HG03196 (cell line): ENCODE results near the gene MICAL2.
A peak's percentile ranks its signal among the peaks of the same experiment; 100 is the strongest.

ENCODE experiments used
- ATAC-seq: cut with Tn5 transposase; IDR thresholded peaks from one replicate; pipeline ENCODE4 v1.9.1; 2021; ENCODE audit not compliant: unreplicated experiment

Gene MICAL2

DNA sequence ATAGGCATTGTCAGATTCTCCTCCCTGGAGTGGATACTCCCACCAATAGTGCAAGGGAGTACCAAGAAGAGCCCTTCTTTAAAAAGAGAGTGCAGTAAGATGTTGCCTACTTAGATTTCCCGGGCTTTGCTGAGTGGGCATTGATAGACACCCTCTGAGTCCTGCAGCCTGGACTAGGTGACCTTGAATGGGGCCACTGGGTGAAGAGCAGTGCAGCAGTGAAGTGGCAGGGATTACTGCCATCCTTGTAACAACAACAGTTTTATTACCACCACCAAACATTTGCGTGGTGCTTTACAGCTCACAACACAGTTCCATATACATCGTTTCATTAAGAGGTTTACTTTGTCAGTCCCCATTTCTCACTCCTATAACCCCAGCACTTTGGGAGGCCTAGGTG is 59.4 kb downstream of the MICAL2 start:
- no peak for ATAC-seq

DNA sequence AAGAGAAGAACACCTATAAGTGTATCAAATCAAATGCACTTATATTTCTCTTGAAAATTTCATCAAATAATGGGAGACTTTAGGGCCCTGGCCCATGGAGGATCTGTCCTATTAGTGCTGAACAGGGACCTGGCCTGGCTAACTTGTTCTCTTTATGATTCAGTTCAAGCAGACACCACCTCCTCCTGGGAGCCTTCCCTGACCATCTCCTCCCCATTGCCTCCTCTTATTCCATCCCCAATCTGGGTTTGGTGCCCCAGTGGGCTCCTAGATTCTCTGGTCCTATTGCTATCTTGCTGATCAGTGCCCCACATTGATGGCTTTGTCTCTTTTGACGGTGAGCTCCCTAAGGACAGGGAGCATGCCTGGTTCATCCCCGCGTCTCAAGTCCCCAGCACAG is 60.1 kb downstream of the MICAL2 start:
- ATAC-seq = no peak

DNA sequence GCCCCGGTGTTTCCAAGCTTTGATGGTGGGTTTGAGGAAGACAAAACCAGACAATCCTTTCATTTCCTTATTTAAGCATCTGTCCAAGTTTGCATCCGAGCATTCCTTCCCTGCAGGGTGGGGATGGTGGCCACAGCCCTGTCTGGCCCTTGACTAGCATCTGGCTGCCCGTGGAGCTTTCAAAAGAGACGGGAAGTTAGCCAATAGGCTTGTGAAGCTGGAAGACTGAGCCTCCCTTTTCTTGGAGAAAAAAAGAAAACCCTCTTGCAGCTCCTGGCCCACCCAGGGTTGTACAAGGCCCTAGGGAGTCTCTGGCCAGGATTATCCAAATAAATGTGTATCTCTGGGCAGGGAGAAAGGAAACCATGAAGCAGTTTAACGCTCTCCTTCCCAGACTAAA is 60.6 kb downstream of the MICAL2 start:
- ATAC-seq = no peak

DNA sequence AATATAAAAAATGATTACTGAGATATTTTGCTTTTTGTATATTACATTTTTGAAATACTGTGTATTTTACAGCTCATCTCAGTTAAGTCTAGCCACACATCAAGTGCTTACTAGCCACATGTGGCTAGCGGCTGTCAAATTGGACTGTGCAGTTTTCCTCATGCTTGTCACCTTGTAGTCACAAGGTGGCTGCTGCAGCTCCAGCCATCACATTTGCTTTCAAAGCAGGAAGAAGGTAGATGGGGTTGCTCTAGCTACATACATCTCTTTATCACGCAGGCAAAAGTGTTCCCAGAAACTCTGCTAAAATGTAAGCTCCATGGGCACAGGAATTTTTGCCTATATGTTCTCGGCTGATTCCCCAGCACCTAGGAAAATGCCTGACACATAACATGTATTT is 61.5 kb downstream of the MICAL2 start:
- no peak for ATAC-seq

DNA sequence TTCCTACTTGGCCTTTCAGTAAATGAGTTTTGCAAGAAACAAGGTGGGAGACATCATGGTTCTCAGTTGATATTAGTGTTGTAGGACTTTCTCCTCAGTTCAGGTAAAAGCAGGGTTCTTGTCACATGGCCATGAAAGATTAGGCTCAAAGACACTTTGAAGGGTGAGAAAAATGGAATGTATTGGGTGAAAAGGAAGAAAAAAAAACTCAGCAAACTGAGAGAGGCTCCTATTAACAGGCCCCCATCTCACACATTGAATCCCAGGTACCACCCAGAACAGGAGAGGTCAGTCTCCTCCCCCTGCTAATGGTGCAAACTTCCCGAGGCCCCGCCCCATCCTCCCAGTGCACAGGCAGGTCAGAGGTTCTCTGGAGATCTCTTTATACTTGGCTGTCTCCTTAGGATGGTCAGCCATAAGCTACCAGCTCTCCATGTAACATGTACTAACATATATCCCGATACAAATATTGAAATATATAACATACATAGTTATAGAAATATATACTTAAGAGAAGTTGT is 62.2 kb downstream of the MICAL2 start:
- ATAC-seq = no peak

DNA sequence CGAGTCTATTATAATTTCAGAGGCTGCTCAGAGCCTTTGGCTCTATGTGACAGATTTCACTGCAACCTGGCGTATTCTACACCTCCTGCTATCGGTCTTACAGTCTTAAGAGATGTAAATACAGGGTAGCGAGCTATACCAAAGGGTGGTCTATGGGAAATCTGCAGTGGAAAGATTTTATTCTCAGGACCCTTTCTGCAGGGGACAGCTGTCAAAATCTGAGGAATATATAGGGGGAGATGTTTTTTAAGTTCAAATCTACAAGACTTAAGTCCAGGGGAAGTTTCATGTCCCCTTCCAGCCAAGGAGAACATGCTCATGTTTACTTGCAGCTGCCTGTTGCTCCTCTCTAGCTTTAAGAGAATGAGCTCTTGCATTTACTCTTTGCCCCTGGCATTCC is 62.7 kb downstream of the MICAL2 start:
- ATAC-seq = no peak

DNA sequence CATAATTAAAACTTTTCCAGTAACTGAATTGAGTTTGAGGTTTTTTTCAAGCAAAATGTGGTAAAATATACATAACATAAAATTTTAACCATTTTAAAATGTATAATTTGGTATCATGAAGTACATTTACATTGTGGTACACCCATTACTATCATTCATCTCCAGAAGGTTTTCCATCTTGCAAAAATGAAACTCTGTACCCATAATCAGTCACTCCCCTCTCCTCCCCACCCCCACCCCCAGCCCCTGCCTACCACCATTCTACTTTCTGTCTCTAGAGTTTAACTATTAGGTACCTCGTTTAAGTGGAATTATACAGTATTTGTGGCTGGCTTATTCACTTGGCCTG is 63.7 kb downstream of the MICAL2 start:
- ATAC-seq = peak; percentile 37

DNA sequence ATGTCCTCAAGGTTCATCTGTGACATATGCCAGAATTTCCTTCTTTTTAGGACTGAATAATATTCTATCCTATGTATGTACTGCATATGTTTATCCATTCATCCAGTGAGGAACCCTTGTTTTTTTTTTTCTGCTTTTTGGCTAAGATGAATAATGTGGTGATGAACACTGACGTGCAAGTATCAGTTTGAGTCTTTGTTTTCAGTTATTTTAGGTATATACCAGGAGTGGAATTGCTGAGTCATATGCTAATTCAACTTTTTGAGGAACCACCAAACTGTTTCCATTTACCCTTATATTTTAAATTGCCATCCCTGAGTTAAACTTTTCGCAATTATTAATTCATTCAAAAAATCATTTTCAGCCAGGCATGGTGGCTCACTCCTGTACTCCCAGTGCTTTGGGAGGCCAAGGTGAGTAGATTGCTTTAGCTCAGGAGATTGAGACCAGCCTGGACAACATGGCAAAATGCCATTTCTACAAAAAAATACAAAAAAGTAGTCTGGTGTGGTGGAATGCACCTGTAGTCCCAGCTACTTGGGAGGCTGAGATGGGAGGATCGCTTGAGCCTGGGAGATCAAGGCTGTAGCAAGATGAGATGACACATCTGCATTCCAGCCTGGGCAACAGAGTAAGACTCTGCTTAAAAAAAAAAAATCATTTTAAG is 64.2 kb downstream of the MICAL2 start:
- peak; percentile 79 for ATAC-seq

DNA sequence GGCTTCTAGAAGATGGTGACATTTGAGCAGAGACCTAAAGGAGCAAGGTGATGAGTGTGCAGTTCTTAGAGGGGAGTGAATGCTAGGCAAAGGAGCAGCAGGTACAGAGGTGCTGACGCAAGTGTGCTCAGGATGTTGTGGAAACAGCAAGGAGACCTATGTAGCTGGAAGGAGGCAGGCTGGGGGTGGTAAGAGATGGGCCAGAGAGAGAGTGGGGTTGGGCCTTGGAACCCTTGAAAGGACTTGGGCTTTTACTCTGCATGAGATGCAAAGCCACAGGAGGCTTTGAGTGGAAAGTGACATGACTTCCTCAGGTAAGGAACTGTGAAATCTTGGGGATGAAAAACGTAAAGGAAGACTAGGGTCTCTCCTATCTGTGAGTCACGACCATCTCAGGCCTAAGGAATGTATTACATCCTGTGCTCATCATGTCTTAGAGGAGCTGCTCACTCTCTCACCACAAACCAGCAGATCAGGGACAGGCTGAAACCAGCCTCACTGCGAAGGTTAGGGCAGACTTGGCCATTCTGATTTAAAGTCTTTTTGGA is 65.4 kb downstream of the MICAL2 start:
- ATAC-seq = no peak

DNA sequence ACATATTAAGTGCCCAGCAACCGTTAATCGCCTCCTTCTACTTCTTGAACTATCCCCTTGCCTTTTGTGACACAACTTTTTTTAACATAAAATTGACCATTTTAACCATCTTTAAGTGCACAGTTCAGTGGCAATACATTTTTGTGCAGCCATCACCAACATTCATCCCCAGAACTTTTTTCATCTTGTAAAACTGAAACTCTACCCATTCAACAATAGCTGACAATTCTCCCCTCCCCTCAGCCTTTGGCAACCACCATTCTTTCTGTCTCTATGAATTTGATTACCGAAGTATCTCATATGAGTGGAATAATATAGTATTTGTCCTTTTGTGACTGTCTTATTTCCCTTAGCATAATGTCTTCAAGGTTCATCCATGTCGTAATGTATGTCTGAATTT is 66.0 kb downstream of the MICAL2 start:
- no peak for ATAC-seq

DNA sequence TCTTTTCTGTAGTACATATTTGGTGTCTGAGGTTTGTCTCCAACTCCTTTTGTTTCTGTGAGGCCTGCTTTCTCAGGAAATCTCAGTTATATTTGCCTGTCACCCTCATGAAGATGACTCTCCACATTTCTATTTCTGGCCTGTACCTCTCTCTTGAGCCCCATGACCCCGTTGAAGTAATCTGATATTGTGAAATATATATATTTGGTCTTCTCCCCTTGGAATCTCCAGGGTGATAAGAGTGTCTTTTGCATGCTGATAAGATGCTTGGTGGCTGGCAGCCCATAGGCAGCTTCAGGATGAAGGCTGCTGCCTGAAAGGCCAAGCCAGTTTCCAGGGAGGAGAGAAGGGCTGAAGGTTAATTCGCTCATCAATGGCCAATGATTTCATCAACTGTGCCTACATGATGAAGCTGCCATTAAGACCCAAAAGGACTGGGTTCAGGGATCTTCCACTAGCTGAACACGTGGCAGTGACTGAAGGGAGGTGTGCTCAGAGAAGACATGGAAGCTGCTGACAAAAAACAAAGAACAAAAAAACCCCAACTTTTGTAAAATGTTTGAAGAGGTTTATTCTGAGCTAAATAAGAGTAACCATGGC is 67.4 kb downstream of the MICAL2 start:
- no peak for ATAC-seq

DNA sequence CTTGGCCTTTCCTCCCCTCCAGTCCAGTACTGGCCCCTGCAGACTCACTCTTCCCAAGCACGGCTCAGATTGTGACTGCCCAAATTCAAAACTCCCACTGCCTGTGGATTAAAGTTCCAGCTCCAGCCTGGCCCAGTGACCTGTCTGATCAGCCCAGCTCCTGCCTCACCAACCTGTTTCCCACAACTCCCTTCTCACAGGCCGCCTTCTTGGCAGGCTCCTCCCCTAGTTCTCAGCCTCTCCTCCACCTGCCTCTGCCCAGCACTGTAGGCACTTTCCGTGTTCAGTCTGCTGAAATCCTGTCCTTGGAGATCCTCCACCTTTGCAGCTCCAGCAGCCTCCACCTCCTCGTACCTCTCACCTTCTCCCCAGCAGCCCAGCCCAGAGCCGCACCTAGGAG is 68.6 kb downstream of the MICAL2 start:
- ATAC-seq = no peak

DNA sequence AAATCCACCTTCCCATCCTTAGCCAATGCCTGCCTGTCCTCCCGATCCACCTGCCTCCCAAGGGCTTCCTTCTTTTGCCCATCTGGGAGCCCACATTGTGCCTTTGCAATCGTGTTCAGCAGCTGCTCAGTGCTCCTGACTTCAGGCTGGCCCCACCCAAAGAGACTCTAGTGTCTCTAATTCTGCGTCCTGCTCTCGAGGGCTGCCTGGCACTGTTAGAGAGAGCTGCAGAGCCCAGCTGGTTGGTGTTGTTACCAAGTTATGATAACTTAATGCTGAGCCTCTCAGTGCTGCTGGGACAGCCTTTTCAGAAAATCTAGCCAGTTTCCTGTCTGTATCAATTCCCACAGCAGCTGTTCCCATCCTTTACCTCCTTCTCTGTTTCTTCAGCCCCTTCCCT is 69.1 kb downstream of the MICAL2 start:
- ATAC-seq = no peak

DNA sequence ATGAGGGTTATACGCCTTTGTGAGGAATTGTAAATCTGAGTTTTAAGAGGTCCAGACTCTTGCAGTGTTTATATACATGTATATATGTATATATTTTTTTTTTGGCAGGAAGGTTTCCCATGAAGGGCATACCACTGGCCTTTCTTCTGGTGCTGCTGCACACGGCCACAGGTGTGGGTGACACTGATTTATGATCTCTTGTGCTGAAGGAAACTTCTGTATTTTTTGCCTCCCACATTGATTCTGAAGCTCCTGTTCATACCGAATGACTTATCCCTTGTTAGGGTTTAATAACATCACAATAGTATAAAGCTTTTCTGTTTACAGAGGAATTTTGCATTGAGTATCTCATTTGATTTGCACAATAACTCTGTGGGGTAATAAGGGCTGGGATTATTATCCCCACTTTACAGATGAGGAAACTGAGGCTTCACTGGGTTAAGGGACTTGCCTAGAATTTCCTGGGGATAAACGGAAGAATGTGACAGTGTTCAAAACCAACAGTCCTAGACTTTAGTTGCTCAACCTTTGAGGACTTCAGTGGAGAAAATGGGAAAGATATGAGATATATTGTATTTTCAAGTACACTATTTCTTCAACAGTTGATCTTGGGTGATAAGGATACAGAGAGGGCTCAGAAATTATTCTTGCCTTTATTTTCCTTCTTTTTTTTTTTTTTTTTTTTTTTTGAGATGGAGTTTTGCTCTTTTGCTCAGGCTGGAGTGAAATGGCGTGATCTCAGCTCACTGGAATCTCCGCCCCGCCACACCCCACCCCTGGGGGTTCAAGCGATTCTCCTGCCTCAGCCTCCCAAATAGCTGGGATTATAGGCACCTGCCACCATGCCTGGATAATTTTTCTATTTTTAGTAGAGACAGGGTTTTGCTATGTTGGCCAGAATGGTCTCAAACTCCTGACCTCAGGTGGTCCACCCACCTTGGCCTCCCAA is 70.1 kb downstream of the MICAL2 start:
- ATAC-seq = no peak

DNA sequence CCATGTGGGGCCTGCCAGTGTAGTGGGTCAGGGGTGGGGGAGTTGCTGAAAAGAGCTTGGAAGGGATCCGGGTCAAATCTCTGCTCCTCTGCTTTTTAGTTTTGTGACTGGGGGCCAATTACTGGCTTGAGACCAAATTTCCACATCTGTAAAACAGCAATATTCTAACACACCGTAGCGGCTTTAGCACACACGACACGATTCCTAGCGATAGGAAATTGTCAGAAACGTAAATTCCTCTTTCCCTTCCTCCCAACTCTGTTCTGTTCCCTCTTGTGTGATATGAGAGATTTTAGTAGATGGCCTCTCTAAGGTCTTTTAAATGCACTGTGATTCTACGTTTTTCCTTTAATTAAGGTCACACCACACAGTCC is 71.9 kb downstream of the MICAL2 start:
- no peak for ATAC-seq

DNA sequence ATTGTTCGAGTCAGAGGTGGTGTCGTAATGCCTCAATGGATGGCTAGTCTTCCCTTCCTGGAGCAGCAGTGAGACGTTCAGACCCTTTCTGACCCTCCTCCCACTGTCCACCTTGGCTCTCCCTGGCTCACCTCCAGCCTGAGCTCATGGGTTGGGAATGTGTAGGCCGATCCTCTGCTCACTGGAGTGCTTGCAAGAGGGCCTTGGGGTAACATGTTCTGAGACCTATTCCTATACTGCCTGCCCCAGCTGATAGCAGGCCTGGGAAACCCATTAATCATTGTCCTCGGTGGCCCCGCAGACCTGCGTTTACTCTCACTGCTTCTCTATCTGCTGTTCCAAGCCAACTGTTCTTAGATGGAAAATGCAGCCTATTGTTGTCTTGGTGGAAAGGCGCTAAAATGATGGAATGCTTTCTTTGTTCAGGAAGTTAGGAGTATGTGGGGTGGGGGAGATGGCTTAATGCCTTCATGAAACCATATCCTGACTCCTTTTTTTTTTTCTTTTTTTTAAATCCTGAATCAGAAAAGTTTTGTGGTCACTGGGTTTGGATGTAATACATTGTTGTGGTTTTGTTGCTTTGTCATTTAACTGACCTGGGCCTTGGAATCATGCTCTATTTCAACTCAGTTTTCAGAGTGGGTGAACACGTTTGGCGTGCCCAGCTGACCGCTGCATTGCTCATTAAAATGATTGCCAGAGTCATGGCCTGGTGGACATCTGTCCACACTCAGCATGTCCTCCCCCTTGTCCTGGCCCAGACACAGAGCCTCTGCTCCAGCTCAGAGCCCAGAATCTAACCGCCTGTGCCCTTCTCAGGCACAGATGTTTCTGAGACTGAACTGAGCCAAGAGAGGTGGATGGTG is 72.5 kb downstream of the MICAL2 start:
- ATAC-seq = no peak

DNA sequence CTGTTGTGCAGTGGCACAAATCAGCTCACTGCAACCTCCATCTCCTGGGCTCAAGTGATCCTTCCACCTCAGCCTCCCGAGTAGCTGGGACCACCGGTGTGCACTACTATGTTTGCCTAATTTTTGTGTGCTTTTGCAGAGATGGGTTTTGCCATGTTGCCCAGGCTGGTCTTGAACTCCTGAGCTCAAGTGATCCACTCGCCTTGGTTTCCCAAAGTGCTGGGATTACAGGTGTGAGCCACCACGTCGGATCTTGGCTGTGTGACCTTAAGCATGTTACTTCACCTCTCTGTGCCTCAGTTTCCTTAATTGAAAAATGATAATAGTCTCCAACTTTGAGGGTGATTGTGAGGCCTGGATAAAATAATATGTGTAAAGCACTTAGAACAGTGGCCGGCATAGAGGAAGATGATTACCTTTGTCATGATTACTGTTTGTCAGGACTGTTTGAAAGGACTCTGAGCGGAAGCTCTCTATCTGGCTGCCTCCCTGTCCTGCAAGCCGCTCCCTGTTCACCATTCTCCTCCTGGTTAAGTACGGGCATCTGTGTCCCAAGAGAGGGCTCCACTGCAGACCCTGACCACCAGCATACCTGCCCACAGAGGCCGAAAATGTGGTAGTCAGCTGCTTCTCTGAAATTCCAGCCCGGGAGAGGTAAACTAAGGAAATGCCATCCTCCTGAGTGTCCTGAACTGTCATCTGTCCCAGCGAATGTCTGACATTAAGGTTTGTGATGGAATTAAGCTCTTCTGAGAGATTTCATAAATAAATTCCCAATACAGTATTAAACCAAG is 73.6 kb downstream of the MICAL2 start:
- ATAC-seq = no peak

DNA sequence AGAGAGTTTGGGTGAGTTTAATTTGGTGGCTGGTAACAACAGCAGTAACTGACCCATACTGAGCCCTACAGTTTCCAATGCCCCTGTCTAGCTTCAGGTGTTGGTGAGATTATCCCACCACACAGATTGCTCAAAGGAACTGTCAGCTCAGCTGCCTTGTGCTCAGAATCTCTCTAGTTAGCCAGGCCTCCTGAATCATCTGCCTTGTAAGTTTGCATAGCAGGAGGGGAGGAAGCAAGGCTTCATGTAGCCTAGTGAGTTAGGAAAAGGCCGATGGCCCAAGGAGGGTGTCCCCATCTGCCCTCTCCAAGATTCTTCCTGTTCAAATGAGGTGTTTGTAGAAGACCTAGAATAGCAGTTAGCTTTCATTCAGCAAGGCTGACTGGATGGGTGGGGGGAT is 74.3 kb downstream of the MICAL2 start:
- no peak for ATAC-seq

DNA sequence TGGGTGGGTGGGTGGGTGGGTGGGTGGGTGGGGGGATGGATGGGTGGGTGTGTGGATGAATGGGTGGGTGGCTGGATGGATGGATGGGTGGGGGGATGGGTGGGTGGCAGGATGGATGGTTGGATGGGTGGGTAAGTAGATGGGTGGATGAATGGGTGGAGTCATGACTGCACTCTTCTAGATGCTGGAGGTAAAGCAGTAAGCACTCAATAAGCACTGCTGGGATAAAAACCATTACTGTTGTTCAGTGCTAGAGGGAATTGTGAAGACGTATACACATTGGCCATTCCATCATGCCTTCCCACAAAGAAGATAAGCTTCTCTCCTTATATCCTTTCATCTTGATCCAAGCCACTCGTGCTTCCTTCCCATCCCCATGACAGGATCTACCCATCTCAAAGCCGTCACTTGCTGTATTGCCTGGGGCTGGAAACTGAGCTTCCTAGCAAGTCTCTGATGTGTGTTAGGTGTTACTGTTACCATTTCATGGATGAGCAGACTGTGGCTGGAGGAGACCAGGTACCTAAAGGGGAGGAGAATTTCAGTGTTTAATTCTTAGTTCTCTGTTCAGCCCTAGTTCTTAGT is 74.8 kb downstream of the MICAL2 start:
- no peak for ATAC-seq

DNA sequence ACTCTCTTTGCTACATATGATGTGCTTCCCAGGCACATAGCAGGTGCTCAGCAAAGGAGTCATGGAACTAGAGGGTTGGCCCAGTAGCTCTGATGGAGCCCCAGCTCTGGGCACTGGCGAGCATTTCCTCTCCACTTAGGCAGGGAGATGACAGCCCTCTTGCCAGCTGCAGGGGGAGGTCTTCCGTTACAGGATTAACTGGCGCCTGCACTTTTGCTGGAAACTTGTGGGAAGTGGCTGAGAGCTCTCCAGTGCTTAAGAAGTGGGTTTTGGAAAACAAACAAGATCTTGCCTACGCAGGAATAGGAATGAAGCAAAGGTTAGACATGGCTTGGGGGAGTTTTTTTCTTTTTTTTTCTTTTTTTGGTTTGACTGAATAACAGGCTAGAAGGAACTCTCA is 75.5 kb downstream of the MICAL2 start:
- no peak for ATAC-seq
